NCI-H1092 (cell line): ENCODE data around the gene VWA1.
"Not testable (repeated sequence)": the region's sequence is repeated elsewhere in the genome, so short reads cannot be mapped to it uniquely, and the experiment has no call there.

Experiments
- DNase-seq: peaks from one replicate; lab custom pipeline; 2025; lab: John Stamatoyannopoulos, UW

VWA1 gene

GRCh38 chr1:1403653-1404052 lies 31.8 kb upstream of the VWA1 start:
- no peak for DNase-seq

DNA sequence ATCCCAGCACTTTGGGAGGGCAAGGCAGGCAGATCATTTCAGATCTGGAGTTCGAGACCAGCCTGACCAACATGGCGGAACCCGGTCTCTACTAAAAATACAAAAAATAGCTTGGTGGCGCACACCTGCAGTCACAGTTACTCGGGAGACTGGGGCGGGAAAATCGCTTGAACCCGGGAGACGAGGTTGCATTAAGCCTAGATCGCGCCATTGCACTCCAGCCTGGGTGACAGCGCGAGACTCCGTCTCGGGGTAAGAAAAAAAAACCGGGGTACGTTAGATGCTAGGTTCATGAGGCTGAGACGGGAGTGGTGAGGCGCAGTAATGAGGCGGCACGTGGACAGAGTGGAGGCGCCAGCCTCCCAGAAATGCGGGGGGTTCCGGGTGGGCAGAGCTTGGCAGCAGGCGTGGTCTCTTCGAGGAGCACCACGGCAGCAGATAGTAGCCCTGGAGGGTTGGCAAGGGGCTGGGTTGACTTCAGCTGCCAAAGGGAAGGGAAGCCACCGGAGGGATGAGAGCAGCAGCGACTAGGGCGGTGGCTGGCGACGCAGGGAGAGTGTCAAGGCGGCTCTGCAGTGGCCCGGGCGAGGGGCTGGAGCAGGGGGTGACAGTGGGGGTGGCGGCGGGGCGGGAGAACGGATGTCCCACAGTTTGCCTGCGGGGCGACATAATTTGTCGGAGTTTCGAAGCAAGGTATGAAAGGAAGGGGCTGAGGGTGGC lies 29.2 kb upstream of the VWA1 start:
- DNase-seq, result no peak

- peak; percentile 83 for DNase-seq
Measured at GRCh38 chr1:1406821-1407635, 28.5 kb upstream of the VWA1 start, which contains the start of gene MRPL20. Gene MRPL20 (minus strand): TSS chr1:1407293. CDS start chr1:1407217, 76 bp downstream.

GRCh38 chr1:1407636-1408318 lies 27.7 kb upstream of the VWA1 start:
- DNase-seq, result no peak

DNA sequence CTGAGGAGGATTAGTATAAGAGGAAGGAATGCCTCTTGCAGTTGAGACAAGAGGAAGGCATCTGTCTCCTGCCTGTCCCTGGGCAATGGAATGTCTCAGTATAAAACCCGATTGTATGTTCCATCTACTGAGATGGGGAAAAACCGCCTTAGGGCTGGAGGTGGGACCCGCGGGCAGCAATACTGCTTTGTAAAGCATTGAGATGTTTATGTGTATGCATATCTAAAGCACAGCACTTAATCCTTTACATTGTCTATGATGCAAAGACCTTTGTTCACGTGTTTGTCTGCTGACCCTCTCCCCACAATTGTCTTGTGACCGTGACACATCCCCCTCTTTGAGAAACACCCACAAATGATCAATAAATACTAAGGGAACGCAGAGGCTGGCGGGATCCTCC lies 25.3 kb upstream of the VWA1 start:
- DNase-seq, result not testable (repeated sequence)

DNA sequence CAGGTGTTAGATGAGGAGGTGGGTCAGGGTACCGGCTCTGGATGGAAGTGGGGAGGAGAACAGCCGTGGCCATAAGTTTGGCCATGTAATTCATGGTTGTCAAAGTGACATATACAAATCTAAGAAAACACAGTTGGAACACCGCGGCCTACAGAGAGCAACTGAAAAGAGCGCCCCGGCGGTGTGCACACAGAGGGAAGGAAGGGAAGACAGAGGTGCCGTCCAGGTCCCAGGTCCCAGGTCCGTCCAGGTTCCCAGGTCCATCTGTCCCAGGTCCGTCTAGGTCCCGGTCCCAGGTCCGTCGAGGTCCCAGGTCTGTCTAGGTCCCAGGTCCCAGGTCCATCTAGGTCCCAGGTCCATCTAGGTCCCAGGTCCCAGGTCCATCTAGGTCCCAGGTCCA lies 23.9 kb upstream of the VWA1 start:
- DNase-seq, result no peak

DNA sequence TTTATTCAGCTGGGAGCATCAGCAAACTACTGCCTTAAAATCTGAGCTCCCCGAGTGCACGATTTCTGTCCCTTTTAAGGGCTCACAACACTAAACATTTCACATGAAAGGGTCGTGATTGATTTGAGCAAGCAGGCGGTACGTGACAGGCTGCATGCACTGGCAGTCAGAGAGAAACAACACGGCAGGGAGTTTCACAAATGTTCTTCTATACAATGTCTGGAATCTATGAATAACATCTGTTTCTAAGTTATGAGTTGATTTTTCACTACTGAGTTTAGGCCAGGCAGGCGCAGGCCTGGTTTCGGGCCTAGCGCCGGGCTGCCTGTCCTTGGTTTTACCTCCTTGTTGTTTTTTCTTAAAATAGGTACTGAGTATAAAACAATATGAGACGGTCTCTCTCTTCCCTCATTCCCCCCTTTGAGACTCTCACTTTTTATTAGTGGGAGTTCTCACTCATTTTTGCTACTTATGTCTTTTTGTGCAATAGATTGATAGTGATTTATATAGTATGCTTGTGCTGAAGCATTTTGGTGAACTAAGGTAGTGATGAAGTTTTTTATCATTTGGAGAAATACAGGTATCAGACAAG lies 23.1 kb upstream of the VWA1 start:
- DNase-seq, result not testable (repeated sequence)

DNA sequence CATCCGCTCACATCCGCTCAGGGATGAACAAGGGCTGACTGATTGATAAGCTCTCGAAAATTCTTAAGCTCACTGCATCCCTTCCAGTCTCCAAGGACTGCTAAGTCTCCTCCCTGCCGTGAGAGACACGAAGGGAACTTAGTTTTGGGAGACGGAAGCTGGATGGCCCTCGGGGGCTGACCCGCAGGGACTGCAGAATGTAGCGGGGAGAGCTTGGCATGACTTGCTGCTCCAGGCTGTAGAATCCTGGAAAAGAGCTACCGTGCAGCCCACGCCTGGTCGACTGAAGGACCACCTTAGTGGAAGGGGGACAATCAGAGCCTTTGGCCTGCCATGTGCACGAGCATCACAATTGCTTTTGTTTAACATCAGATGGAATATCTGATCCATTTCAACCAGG lies 19.7 kb upstream of the VWA1 start:
- no peak for DNase-seq

GRCh38 chr1:1417396-1417795 lies 18.1 kb upstream of the VWA1 start:
- not testable (repeated sequence) for DNase-seq

- not testable (repeated sequence) for DNase-seq
Measured at GRCh38 chr1:1417825-1418463, 17.5 kb upstream of the VWA1 start.

DNA sequence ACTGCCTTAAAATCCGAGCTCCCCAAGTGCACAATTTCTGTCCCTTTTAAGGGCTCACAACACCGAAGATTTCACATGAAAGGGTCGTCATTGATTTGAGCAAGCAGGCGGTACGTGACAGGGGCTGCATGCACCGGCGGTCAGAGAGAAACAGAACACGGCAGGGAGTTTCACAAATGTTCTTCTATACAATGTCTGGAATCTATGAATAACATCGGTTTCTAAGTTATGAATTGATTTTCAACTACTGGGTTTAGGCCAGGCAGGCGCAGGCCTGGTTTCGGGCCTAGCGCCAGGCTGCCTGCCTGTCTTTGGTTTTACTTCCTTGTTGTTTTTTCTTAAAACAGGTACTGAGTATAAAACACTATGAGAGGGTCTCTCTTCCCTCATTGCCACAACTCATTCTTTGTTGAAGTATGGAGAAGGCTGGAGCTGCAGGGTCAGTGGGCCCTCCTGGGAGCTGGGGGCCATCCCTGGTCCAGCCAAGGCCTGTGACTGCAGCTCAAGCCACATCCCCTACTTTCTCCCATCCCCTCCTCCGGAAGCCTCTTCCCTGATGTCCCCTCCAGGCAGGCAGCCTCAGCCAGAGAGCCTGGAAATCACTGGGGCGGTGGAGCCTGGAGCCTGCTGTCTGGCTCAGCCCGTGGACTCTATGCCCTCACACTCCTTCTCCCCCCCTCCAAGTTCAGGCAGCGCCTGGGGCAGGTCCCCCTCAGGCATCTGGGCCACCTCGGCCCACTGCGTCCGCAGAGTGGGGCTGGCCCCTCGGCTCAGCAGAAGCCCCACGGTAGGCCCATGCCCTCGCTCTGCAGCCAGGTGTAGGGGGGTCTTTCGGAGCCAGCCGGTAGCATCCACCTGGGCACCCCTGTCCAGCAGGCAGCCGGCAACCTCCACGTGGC lies 16.8 kb upstream of the VWA1 start:
- no peak for DNase-seq

DNA sequence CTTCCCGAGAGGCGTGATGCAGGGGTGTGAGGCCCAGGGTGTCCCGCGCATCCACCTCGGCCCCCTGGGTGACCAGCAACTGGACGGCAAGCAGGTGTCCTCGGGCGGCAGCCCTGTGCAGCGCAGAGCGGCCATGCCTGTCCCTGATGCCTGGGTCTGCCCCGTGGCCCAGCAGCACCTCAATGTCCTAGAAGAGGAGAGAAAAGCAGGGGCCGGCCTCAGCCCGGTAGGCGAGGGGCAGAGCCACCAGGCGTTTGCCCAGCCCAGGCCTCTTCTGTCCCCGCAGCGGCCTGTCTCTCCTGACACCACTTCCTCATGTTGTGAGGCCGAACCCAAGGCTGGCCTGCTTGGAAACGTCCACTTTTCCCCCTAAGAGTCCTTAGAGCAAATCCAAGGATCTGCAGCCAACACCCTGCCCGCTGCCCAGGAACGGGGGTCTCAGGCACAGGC lies 16.1 kb upstream of the VWA1 start:
- no peak for DNase-seq

- DNase-seq, result no peak
Measured at GRCh38 chr1:1419813-1420653, 15.5 kb upstream of the VWA1 start.

GRCh38 chr1:1420654-1421141 lies 14.8 kb upstream of the VWA1 start:
- DNase-seq, result no peak

GRCh38 chr1:1421147-1421906 lies 14.2 kb upstream of the VWA1 start, which contains the start of gene ANKRD65:
Gene ANKRD65 (minus strand): TSS chr1:1421276. CDS start chr1:1421005, 271 bp downstream.
- DNase-seq, result peak; percentile 29

- DNase-seq, result no peak
Measured at GRCh38 chr1:1421907-1422464, 13.5 kb upstream of the VWA1 start.

DNA sequence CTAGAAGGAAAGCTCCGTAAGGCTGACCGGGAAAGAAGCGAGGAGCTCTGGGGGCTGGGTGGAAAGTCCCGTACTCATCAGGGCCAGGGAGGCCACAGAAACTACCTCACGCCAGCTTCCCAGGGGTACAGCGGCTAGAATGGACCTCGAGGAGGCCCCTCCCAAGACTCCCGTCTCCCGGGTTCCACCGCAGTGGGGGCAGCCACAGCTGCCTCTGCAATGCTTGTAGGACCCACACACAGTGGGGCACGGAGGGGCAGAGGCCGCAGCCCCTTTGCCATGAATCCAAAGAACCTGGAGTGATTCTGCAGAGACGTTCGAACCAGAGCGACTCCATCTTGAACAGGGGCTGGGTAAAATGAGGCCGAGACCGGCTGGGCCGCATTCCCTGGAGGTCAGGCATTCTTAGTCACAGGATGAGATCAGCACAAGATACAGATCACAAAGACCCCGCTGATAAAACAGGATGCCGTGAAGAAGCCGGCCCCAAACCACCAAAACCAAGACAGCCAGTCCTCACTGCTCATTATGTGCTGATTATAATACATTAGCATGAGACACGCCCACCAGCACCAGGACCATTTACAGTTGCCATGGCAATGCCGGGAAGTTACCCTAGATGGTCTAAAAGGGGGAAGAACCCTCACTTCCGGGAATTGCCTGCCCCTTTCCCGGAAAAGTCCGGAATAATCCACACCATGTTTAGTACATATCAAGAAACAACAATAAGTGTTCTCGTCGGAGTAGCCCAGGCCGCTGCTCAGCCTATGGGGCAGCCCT lies 12.8 kb upstream of the VWA1 start:
- DNase-seq, result no peak

- DNase-seq, result no peak
Measured at GRCh38 chr1:1423245-1423597, 12.3 kb upstream of the VWA1 start.
